RKO (cell line): ENCODE measurements around the gene ATG4A.
A peak's percentile ranks its signal among the peaks of the same experiment; 100 is the strongest.

Experiments
- DNase-seq: peaks from one replicate; pipeline ENCODE4 v3.0.0-alpha.2; 2016; ENCODE audit warnings: low spot score

The ATG4A gene

GRCh38 chrX:108168961-108169740 is 77.6 kb downstream of the ATG4A start:
- DNase-seq, result no peak

- DNase-seq, result no peak
Observed at GRCh38 chrX:108169768-108170167, 78.2 kb downstream of the ATG4A start.

- DNase-seq, result no peak
Observed at GRCh38 chrX:108171671-108172070, 80.1 kb downstream of the ATG4A start.

- DNase-seq, result no peak
Observed at GRCh38 chrX:108173874-108174273, 82.3 kb downstream of the ATG4A start.

GRCh38 chrX:108177351-108178142 is 86.0 kb downstream of the ATG4A start:
- no peak for DNase-seq

- DNase-seq, result no peak
Observed at GRCh38 chrX:108178143-108178498, 86.5 kb downstream of the ATG4A start.

- peak; percentile 66 for DNase-seq
Observed at GRCh38 chrX:108186811-108187210, 95.2 kb downstream of the ATG4A start.

- no peak for DNase-seq
Observed at GRCh38 chrX:108198420-108198819, 106.8 kb downstream of the ATG4A start.

- DNase-seq, result no peak
Observed at GRCh38 chrX:108199041-108199440, 107.5 kb downstream of the ATG4A start.

GRCh38 chrX:108199691-108200090 is 108.1 kb downstream of the ATG4A start:
- peak; percentile 35 for DNase-seq

- no peak for DNase-seq
Observed at GRCh38 chrX:108203540-108203939, 112.0 kb downstream of the ATG4A start.
